ENCODE data around the gene CCT5. TPM values are rescaled to one million over a fixed set of nuclear protein-coding genes. Genes with fewer than 3 reads are reported as not detected.

CCT5 gene
- total and polyA plus RNA-seq, 10 of the 15 experiments (the other 5 are each of a cell fraction or from before 2014, with no cell fraction given): 376 to 637 (median 543) TPM

- ATAC-seq (peak; percentile 89), DNase-seq (ENCODE audit: low read depth, low spot score) (no peak), FAIRE-seq (peak; percentile 56)
- in situ Hi-C loops (cut with MboI): no loop called here
- Histone ChIP-seq H3K9me3 (replicated peaks; ENCODE audit: control insufficient read depth, insufficient read depth, low read length) (no peaks in the 10 kb centered on the region), H3K27me3 (replicated peaks in 1 of 2; ENCODE audit: control insufficient read depth in 2 of 2, insufficient read depth in 2 of 2, low read length in 1 of 2) (no peaks in the 10 kb centered on the region; a peak in 1 of 4 replicates), H3K4me2 (ENCODE audit: control insufficient read depth, insufficient read depth) (peak within 1 kb of the TSS; percentile 65), H3K27ac (ENCODE audit: control insufficient read depth, insufficient read depth) (peak within 1 kb of the TSS; percentile 5; the same call in 1 of the 2 replicates), H3K4me3 (peak within 1 kb of the TSS; percentile 78), H2AFZ (ENCODE audit: control insufficient read depth, low read depth, low read length) (peak within 1 kb of the TSS; percentile 73), H3K79me2 (ENCODE audit: control insufficient read depth, insufficient read depth, low read length) (no peaks in the 10 kb centered on the region), H3K36me3 (ENCODE audit: control insufficient read depth in 2 of 2, insufficient read depth in 2 of 2, low read length in 1 of 2) (no peaks in the 10 kb centered on the region), H3K9ac (ENCODE audit: control insufficient read depth, insufficient read depth, low read length) (peak within 1 kb of the TSS; percentile 49; the same call in 1 of the 2 replicates), H3K4me1 (ENCODE audit: control insufficient read depth, insufficient read depth, low read length) (peaks cover 3% of the 10 kb centered on the region; the same call in 1 of the 2 replicates), H4K20me1 (ENCODE audit: control insufficient read depth, insufficient read depth) (no peaks in the 10 kb centered on the region)
- no TSS peak for BruUV-seq (replicated peaks)
- WGBS (ENCODE audit: insufficient coverage, insufficient replicate concordance, low lambda C conversion rate, missing lambda C conversion rate): 9% methylated on average over 46 of the region's 56 CpGs
- POLR2A ChIA-PET: no interaction called here
- SMC1A ChIA-PET (ENCODE audit: uncharacterized antibody, unreplicated experiment): no interaction called here
- intact Hi-C loops (cut with micrococcal nuclease; ENCODE audit: unreplicated experiment): no loop called here
- RAD21 ChIA-PET (ENCODE audit: unreplicated experiment): no interaction called here
- CTCF ChIA-PET: interaction anchor here (0.7 kb wide), 1 partner anchor 71 kb away, joined by 3 read pairs; no protein-coding TSS in a partner anchor
- TF ChIP-seq ATF7 (IDR thresholded peaks at IDR 0.05; ENCODE audit: low read depth): no peak
- TF ChIP-seq ZNF217 (IDR thresholded peaks at IDR 0.05): no peak
- no peak for TF ChIP-seq REST (IDR thresholded peaks at IDR 0.05; ENCODE audit: low read depth, low read length)
- TF ChIP-seq SMC3 (IDR thresholded peaks at IDR 0.05; ENCODE audit: borderline replicate concordance, low read length): no peak
- 0 out of 2 replicates have a peak, but pooled peaks have one; percentile 2 for TF ChIP-seq SPI1 (IDR thresholded peaks at IDR 0.05; ENCODE audit: borderline replicate concordance, insufficient read depth, low read depth, low read length)
- no peak for TF ChIP-seq FOS (IDR thresholded peaks at IDR 0.05; ENCODE audit: borderline replicate concordance, extremely low read depth, insufficient read length)
- TF ChIP-seq CREB1 (IDR thresholded peaks at IDR 0.05; ENCODE audit: low read depth): no peak
- no peak for TF ChIP-seq CEBPZ (IDR thresholded peaks at IDR 0.05; ENCODE audit: low read depth, low read length)
- no peak for TF ChIP-seq JUNB (IDR thresholded peaks at IDR 0.05)
- TF ChIP-seq IRF3 (IDR thresholded peaks at IDR 0.05): no peak
- TF ChIP-seq TBL1XR1 (IDR thresholded peaks at IDR 0.05; ENCODE audit: low read depth, low read length): no peak
Observed at GRCh38 chr5:10307206-10308148, 57.4 kb downstream of the CCT5 start, which contains the start of gene CMBL. Gene CMBL (minus strand): TSS chr5:10307902. CDS start chr5:10290762, 17,140 bp downstream.

Measured in GM12878 (cell line).